IMR-90 (cell line): ENCODE results near the gene ING3.

Experiments used
- BHLHE40 ChIP-seq: fragments of 150-350 bp; IDR thresholded peaks from 2 replicates; pipeline ENCODE4 v1.6.1; 2016; ENCODE audit warnings: mild to moderate bottlenecking, low read depth, low read length
- CHD1 ChIP-seq: IDR thresholded peaks from 2 replicates; pipeline ENCODE4 v1.6.1; 2012; ENCODE audit warnings: low read depth, low read length, improper control_type of control experiment
- FOS ChIP-seq: fragments of 150-350 bp; IDR thresholded peaks from 2 replicates; pipeline ENCODE4 v1.6.1; 2016; ENCODE audit warnings: low read depth, low read length
- MAFK ChIP-seq: IDR thresholded peaks from 2 replicates; pipeline ENCODE4 v1.6.1; 2012; ENCODE audit warnings: low read depth, low read length, improper control_type of control experiment
- MAZ ChIP-seq: IDR thresholded peaks from 2 replicates; pipeline ENCODE4 v1.6.1; 2012; ENCODE audit warnings: low read depth, mild to moderate bottlenecking, low read length, improper control_type of control experiment, moderate library complexity, borderline replicate concordance
- MXI1 ChIP-seq: IDR thresholded peaks from 2 replicates; pipeline ENCODE4 v1.6.1; 2012; ENCODE audit warnings: low read depth, mild to moderate bottlenecking, low read length, moderate library complexity, borderline replicate concordance
- NFE2L2 ChIP-seq: fragments of 150-350 bp; IDR thresholded peaks from 2 replicates; pipeline ENCODE4 v1.6.1; 2016; ENCODE audit warnings: low read depth, mild to moderate bottlenecking, low read length
- POLR2A ChIP-seq: IDR thresholded peaks from 2 replicates; pipeline ENCODE4 v1.6.1; 2012; ENCODE audit warnings: mild to moderate bottlenecking, low read depth, low read length
- RAD21 ChIP-seq: IDR thresholded peaks from 2 replicates; pipeline ENCODE4 v1.6.1; 2012; ENCODE audit warnings: low read length, improper control_type of control experiment
- RCOR1 ChIP-seq: IDR thresholded peaks from 2 replicates; pipeline ENCODE4 v1.6.1; 2012; ENCODE audit warnings: mild to moderate bottlenecking, low read length, improper control_type of control experiment; ENCODE audit not compliant: insufficient replicate concordance
- RFX5 ChIP-seq: IDR thresholded peaks from 2 replicates; pipeline ENCODE4 v1.8.0; 2012; ENCODE audit warnings: low read depth, mild to moderate bottlenecking, low read length, moderate library complexity
- SMC3 ChIP-seq: fragments of 150-350 bp; IDR thresholded peaks from 2 replicates; pipeline ENCODE4 v1.6.1; 2016; ENCODE audit warnings: low read depth, mild to moderate bottlenecking, antibody characterized with exemption, low read length, moderate library complexity
- TF ChIP-seq, protein P1 (sequence below): conservative IDR thresholded peaks from 2 replicates; pipeline ENCODE4 v1.5.1; 2012; ENCODE audit warnings: mild to moderate bottlenecking, low read depth, low read length, improper control_type of control experiment
- TF ChIP-seq, protein P2 (sequence below): fragments of 150-350 bp; IDR thresholded peaks from 2 replicates; pipeline ENCODE4 v1.6.1; 2017; ENCODE audit warnings: mild to moderate bottlenecking, antibody characterized with exemption, low read length, low read depth

DNA sequence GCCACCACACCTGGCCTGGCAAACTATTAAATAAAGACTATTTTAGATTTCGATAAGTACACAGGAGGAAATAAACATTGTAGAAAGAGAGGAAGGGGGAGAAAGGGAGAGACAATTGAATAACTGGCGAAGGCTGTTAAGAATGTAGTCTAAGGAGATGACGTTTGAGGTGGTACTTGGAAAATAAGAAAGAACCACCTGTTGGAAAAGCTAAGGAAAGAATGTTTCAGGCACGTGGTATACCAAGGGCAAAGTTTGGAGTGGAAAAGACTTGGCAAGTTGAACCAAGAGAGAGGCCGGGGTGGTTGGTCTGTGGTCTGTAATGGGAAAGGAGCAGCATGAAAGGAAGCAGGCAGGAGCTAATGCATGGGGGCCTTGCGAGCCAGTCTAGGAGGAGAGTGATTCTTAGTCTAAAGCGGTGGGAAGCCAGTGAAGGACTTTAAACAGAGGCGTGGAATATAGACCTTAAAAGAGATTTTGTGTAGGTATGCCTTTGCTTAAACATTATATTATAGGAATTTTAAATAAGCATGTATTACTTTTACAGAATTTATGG is 9.4 kb downstream of the ING3 start:
- TF ChIP-seq, protein P1, sequence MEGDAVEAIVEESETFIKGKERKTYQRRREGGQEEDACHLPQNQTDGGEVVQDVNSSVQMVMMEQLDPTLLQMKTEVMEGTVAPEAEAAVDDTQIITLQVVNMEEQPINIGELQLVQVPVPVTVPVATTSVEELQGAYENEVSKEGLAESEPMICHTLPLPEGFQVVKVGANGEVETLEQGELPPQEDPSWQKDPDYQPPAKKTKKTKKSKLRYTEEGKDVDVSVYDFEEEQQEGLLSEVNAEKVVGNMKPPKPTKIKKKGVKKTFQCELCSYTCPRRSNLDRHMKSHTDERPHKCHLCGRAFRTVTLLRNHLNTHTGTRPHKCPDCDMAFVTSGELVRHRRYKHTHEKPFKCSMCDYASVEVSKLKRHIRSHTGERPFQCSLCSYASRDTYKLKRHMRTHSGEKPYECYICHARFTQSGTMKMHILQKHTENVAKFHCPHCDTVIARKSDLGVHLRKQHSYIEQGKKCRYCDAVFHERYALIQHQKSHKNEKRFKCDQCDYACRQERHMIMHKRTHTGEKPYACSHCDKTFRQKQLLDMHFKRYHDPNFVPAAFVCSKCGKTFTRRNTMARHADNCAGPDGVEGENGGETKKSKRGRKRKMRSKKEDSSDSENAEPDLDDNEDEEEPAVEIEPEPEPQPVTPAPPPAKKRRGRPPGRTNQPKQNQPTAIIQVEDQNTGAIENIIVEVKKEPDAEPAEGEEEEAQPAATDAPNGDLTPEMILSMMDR: no peak
- no peak for TF ChIP-seq POLR2A
- no peak for TF ChIP-seq SMC3
- no peak for TF ChIP-seq RFX5
- TF ChIP-seq RAD21: no peak
- TF ChIP-seq RCOR1: no peak
- TF ChIP-seq CHD1: no peak
- TF ChIP-seq MAFK: no peak
- no peak for TF ChIP-seq MAZ
- TF ChIP-seq, protein P2, sequence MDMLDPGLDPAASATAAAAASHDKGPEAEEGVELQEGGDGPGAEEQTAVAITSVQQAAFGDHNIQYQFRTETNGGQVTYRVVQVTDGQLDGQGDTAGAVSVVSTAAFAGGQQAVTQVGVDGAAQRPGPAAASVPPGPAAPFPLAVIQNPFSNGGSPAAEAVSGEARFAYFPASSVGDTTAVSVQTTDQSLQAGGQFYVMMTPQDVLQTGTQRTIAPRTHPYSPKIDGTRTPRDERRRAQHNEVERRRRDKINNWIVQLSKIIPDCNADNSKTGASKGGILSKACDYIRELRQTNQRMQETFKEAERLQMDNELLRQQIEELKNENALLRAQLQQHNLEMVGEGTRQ: no peak
- no peak for TF ChIP-seq FOS
- no peak for TF ChIP-seq MXI1
- no peak for TF ChIP-seq NFE2L2
- no peak for TF ChIP-seq BHLHE40
